Activated gamma-delta T cell treated with Interleukin-2 at 50 U/mL for 16 hours (primary cell): ENCODE results near the gene TRAPPC2.

ENCODE experiments used
- DNase-seq: peaks from one replicate; pipeline ENCODE4 v3.0.0-alpha.2; 2020

Gene TRAPPC2

GRCh38 chrX:13734278-13735172 lies at the start of gene TRAPPC2, which contains the start of gene OFD1:
Gene TRAPPC2 (minus strand): TSS chrX:13734620. CDS start chrX:13719963, 14,657 bp downstream.
Gene OFD1 (plus strand): TSS chrX:13734748. CDS start chrX:13735072, 324 bp downstream.
- DNase-seq: peak; percentile 89

GRCh38 chrX:13780868-13781427 lies 46.5 kb upstream of the TRAPPC2 start:
- no peak for DNase-seq

DNA sequence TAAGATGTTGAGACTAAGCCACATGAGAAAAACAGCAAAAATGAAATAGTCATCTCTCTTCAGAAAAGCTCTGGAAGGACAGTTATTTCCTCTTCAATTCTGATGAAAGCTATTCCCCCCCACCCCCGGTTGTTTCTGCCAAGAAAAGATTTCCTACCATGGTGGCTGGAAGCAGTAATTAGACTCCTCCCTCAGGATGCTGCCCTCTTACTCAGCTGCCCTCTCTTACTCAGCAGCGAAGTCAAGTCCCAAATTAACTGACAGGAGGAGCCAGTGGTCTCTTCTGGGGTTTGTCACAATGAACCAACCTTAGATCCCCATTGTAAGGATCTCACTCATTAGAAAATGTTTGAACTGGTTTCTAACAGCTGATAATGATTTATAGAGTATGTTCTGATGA lies 44.5 kb upstream of the TRAPPC2 start:
- DNase-seq: no peak

GRCh38 chrX:13776387-13776786 lies 42.0 kb upstream of the TRAPPC2 start:
- no peak for DNase-seq

- no peak for DNase-seq
These were observed 41.4 kb upstream of the TRAPPC2 start for GRCh38 chrX:13775837-13776236.

GRCh38 chrX:13774696-13775095 lies 40.3 kb upstream of the TRAPPC2 start:
- DNase-seq: no peak

- no peak for DNase-seq
These were observed 35.7 kb upstream of the TRAPPC2 start for GRCh38 chrX:13770013-13770535.

- no peak for DNase-seq
These were observed 34.5 kb upstream of the TRAPPC2 start for GRCh38 chrX:13768939-13769338.

DNA sequence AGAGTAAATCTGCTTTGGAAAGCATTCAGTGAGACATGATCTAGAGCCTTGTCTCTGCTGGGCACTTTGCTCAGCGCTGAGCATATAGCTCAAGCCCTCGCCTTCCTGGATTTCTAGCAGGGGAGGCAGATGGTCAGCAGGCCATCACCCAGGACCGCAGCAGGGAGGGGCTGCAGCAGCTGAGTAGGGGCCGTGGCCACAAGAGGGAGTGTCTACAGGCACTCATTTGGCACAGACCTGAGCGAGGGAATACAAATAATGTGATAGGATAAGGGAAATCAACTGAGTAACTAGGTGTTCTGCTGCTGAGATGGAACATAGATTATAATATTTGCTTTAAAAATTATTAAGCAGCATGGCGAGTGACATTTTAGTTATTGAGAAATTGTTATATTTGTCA lies 30.3 kb upstream of the TRAPPC2 start:
- no peak for DNase-seq

GRCh38 chrX:13764281-13764680 lies 29.9 kb upstream of the TRAPPC2 start:
- DNase-seq: no peak

GRCh38 chrX:13763489-13763888 lies 29.1 kb upstream of the TRAPPC2 start:
- no peak for DNase-seq

DNA sequence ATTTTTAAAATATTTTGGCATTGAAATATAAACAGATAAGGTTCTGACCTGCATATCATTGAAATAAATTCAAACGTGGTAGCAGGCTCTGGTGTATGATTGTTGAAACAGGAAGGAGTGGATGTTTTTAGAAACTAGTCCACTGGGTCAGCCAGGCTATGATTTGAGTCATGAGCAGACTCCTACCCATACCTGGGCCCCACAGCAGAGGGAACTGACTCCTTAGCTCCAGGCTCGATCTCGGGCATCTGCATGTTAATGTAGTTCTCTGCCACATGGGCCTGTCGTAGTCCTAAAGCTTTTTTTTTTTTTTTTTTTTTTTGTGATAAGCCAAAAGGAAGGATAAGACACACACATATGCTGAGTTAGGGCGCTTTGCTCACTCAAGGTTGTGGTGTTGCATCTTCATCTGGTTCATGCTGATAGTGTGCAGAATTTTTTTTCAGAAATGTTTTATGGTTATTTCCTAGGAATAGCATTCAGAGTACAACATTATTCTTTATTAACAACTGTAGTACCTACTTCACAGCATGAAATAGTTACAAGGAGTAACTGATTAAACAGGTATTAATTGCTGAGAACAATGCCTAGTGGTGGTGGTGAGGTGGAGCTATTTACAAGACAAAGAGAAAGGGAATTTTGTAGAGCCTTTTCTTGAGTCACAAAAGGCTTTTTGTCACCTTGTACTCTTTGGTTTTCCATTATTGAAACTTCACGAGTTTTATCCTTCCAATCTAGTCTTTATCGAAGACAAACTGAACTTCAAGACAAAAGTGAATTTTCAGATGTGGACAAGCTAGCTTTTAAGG lies 27.4 kb upstream of the TRAPPC2 start:
- DNase-seq: no peak

GRCh38 chrX:13760426-13760825 lies 26.0 kb upstream of the TRAPPC2 start:
- DNase-seq: no peak

DNA sequence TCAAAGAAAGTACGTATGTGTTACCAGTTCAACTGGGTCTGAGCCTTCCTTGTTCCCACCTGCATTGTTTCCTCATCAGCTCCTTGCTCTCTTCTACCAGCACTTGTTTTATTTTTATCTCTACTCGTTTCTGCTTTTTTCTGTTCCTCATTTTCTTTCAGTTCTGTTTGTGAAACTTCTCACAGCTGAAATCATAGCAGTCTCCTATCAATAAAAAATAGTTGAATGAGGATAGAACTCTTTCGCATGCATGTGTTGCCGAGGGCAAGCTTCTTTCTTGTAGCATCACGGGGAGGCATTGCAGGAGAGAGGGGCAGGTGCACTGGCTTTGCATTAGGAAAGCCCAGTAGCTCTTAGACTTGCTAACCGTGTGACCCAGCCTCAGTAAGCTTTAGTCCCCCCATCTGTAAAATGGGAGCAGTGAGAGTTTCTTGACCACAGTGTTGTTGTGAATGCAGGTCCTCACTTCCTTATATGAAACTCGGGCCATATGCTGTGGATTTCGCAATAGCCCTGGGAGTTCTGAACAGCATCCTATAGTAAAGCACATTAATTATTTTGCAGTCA lies 24.8 kb upstream of the TRAPPC2 start:
- no peak for DNase-seq

DNA sequence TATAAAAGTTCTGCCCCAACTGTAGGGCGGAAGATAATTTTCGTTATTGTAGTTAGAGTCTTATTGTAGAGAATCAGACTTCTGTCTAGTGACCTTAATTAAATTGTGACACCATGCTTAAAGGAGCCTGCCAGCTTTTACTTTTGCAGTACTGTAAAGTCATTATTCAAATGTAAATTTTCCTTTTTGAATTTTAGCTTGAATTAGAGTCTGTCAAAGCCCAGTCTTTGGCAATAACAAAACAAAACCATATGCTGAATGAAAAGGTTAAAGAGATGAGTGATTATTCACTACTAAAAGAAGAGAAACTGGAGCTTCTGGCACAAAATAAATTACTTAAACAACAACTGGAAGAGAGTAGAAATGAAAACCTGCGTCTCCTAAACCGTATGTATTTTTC lies 22.0 kb upstream of the TRAPPC2 start:
- DNase-seq: no peak

GRCh38 chrX:13755254-13755653 lies 20.8 kb upstream of the TRAPPC2 start:
- DNase-seq: no peak

DNA sequence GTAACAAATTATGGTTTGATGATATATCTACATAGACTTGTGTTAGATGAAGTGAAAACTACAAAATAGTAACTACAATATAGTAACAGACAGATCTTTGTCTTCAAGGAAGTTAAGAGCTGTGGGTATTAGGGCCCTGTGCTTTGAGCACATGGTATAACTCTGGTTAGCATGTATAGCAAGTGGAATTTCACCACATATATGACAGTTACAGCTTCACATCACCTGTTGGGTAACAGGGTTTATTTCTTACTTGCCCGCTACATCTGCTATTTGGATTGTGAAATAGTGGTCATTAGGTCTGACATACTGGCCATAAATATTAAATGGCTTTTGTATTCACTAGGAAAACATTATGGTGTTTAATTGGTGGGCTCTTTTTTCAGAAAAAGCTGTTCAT lies 20.3 kb upstream of the TRAPPC2 start:
- DNase-seq: no peak

DNA sequence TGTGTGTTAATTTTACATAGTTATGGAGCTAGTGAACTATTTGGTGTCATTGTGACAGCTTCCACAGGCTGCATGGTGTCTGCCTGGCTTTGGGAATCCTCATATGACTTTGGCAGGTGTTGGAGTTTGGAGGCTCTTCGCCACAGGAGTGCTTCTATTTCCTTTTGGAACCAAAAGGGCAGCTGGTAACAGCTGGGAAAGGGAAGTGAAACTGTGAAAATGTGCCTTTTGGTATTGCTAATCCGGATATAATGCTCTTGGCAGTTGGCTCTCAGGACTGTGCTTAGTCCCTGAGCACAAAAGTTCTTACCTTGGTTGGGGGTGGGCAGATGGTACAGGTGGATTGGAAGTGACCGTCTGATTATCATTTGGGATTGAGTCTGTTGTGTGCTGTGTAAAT lies 18.2 kb upstream of the TRAPPC2 start:
- no peak for DNase-seq

- DNase-seq: no peak
These were observed 17.7 kb upstream of the TRAPPC2 start for GRCh38 chrX:13752141-13752540.

GRCh38 chrX:13750812-13751211 lies 16.4 kb upstream of the TRAPPC2 start:
- no peak for DNase-seq

DNA sequence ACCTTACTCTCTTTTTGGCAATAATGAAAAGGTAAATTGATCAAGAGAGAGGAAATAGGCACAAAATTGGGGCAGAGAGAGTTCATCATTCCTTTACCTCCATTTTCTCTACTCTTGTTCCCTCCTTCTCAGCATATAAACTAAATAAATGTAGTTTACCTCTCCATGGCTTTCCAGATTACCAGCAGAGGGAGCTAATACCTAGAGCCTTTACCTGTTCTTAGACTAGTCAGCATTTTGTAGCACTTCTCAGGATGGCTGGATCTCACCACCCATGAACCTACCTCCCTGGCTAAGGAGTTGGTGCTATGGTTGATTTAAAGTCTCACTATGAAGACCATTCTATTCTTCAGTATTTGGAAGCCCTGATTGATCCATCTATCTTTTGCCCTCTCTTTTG lies 15.8 kb upstream of the TRAPPC2 start:
- no peak for DNase-seq

DNA sequence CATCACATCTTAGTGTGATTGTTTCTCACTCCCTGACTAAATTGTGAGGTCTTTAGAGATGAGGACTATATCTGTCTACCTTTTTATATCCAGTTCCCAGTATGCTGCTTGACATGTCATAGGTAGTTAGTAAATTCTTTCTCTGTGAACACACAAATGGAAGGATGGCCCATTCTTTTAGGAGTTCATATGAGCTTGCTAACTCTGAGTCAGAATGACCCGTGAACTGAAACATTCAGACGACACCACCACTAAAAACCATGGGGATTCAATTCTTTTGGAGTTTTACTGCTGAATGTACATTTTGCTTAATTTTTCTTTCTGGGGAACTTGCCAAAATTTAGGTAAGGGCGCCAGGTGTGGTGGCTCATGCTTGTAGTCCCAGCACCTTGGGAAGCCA lies 14.1 kb upstream of the TRAPPC2 start:
- DNase-seq: no peak

- peak; percentile 41 for DNase-seq
These were observed 13.4 kb upstream of the TRAPPC2 start for GRCh38 chrX:13747836-13748235.
